HG03175 (cell line): ENCODE results near the gene GRK5.
"Not testable (repeated sequence)": the region's sequence is repeated elsewhere in the genome, so short reads cannot be mapped to it uniquely, and the experiment has no call there.

Experiments used
- ATAC-seq: cut with Tn5 transposase; IDR thresholded peaks from one replicate; pipeline ENCODE4 v1.9.1; 2021; ENCODE audit warnings: mild to moderate bottlenecking, moderate library complexity; ENCODE audit not compliant: unreplicated experiment

GRK5 gene

GRCh38 chr10:119431034-119431772 is 223.8 kb downstream of the GRK5 start:
- no peak for ATAC-seq

GRCh38 chr10:119431773-119432135 is 224.4 kb downstream of the GRK5 start:
- no peak for ATAC-seq

GRCh38 chr10:119434942-119435341 is 227.6 kb downstream of the GRK5 start:
- not testable (repeated sequence) for ATAC-seq

- no peak for ATAC-seq
Measured at GRCh38 chr10:119438717-119439116, 231.3 kb downstream of the GRK5 start.

GRCh38 chr10:119439922-119440321 is 232.6 kb downstream of the GRK5 start:
- ATAC-seq, result no peak

GRCh38 chr10:119441151-119441821 is 233.9 kb downstream of the GRK5 start:
- ATAC-seq, result no peak

GRCh38 chr10:119441921-119442757 is 234.8 kb downstream of the GRK5 start:
- no peak for ATAC-seq

GRCh38 chr10:119442758-119443060 is 235.3 kb downstream of the GRK5 start:
- no peak for ATAC-seq

GRCh38 chr10:119443441-119443840 is 236.1 kb downstream of the GRK5 start:
- ATAC-seq, result no peak

- no peak for ATAC-seq
Measured at GRCh38 chr10:119443970-119444660, 236.7 kb downstream of the GRK5 start.

- no peak for ATAC-seq
Measured at GRCh38 chr10:119444866-119445265, 237.5 kb downstream of the GRK5 start.

GRCh38 chr10:119445311-119445934 is 238.1 kb downstream of the GRK5 start:
- ATAC-seq, result peak; percentile 47

- ATAC-seq, result no peak
Measured at GRCh38 chr10:119445935-119446317, 238.6 kb downstream of the GRK5 start.

GRCh38 chr10:119446441-119447277 is 239.3 kb downstream of the GRK5 start:
- no peak for ATAC-seq

GRCh38 chr10:119447421-119447820 is 240.1 kb downstream of the GRK5 start:
- no peak for ATAC-seq

- ATAC-seq, result no peak
Measured at GRCh38 chr10:119447823-119448546, 240.6 kb downstream of the GRK5 start.

- no peak for ATAC-seq
Measured at GRCh38 chr10:119448628-119449584, 241.5 kb downstream of the GRK5 start.
